Activated CD4-positive, alpha-beta T cell treated with anti-CD3 and anti-CD28 coated beads, Interleukin-2, Interleukin-6, amounts not matched to agents 100 ng/mL and 50 ng/mL, durations not matched to agents 16 hours and 8 hours (primary cell): Measurements from ENCODE around the gene WDR88.
"Not testable (repeated sequence)": the region's sequence is repeated elsewhere in the genome, so short reads cannot be mapped to it uniquely, and the experiment has no call there.

ENCODE experiments used
- DNase-seq: peaks from one replicate; pipeline ENCODE4 v3.0.0-alpha.2; 2020

WDR88 gene, protein sequence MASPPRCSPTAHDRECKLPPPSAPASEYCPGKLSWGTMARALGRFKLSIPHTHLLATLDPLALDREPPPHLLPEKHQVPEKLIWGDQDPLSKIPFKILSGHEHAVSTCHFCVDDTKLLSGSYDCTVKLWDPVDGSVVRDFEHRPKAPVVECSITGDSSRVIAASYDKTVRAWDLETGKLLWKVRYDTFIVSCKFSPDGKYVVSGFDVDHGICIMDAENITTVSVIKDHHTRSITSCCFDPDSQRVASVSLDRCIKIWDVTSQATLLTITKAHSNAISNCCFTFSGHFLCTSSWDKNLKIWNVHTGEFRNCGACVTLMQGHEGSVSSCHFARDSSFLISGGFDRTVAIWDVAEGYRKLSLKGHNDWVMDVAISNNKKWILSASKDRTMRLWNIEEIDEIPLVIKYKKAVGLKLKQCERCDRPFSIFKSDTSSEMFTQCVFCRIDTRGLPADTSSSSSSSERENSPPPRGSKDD

GRCh38 chr19:33132021-33132420 is at the start of gene WDR88:
TSS of gene WDR88 (plus strand) at chr19:33132114. CDS start at chr19:33132170, 56 bp downstream.
- no peak for DNase-seq

DNA sequence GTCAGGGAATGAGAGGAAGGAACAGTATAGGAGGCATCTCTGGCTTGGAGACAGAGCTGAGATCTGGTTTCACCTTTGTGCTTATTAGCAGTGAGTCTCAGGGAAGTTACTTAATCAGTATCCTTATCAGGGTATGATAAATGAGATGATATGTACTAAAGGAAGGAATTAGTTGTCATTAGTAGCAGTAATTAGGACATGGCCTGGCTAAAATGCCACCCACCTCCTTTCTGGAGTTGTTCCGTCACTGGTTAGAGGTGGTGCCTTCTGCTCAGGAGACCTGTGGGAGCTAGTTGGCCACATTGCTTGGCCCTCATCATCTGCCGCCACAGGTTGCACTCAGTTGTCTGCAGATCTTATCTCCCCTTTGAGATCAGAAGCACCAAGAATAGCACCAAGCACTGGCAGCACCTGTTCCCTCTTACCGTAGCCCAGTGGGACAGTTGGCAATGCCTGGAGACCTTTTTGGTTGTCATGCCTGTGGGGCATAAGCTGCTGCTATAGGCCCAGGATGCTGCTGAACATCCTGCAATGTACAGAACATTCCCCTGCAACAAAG is 46.3 kb upstream of the WDR88 start:
- DNase-seq: no peak

DNA sequence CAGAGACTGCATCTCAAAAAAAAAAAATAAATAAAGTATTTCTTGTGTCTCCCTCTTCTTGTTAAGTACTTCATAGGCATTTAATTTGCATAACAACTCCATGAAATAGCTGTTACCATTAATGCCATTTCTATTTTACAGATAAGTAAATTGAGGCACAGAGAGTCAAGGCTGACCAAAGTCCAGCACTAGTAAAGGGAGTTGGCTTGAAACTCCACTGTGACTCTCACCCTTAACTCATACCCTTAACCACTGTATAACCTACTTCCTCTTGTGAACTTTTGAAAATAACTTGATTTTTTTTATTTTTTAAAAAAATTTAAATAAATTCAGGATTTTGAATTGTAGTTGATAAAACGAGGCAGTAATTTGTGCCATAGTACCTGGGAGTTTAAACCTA is 45.0 kb upstream of the WDR88 start:
- DNase-seq: no peak

GRCh38 chr19:33089010-33089409 is 42.9 kb upstream of the WDR88 start:
- DNase-seq: no peak

DNA sequence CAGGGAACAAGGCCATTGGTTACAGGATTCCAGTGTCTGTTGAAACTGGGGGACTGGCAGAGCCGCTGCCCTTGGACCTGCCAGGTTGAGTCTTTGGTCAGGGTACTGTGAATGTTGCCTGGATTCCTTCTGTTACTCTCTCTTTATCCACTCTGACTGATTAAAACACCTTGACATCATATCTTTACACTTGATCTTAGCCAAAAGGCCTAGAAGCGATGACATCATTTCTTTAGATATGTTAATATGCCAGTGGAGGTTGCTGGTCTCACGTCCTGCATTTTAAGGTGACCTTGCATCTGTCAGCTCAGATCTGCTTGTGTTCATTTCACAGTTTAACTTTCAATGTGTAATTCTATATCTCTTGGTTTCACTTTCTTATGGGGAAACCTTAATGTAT is 41.7 kb upstream of the WDR88 start:
- no peak for DNase-seq

GRCh38 chr19:33093420-33094210 is 38.3 kb upstream of the WDR88 start:
- no peak for DNase-seq

DNA sequence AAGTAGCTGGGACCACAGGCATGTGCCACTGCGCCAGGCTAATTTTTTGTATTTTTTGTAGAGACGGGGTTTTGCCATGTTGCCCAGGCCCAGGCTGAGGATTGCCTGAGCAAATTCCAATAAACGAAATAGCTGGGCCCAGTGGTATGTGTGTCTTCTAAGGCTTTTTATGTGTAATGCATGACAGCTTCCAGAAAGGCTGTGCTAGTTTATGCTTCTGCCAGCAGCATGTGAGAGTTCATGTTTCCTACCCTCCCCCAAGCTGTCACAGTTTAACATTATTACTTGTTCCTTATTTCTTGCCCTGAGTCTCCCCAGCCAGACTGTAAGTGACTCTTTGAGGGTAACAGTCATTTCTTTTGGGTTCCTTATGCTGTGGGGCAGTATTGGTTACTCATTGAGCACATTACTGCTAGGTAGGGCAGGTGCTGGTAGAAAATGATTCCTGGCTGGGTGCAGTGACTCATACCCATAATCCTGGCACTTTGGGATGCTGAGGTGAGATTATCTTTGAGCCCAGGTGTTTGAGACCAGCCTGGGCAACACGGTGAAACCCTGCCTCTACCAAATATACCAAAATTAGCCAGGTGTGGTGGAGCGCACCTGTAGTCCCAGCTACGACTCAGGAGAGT is 37.4 kb upstream of the WDR88 start:
- no peak for DNase-seq

GRCh38 chr19:33096005-33096404 is 35.9 kb upstream of the WDR88 start:
- no peak for DNase-seq

- DNase-seq: no peak
Measured at GRCh38 chr19:33098055-33098534, 33.8 kb upstream of the WDR88 start.

- no peak for DNase-seq
Measured at GRCh38 chr19:33100894-33101644, 30.8 kb upstream of the WDR88 start.

- no peak for DNase-seq
Measured at GRCh38 chr19:33102893-33103292, 29.0 kb upstream of the WDR88 start.

DNA sequence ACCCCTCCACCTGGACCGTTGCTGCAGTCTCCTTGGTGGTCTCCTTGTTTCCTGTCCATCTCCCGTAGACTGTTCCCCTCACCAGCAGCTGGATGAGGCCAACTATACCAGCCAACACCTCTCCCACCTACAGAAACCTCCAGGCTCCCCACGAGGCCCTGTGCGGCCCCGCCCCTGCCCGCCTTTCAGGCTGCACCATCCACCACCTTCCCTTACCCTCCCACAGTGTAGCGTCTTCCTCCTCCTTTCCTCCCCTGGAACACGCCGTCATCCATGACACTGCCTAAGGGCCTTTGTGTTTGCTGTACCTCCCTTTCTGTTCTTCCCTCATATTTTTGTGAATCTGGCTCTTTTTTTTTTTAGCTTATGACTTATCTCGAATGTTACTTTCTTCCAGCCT is 23.8 kb upstream of the WDR88 start:
- no peak for DNase-seq

DNA sequence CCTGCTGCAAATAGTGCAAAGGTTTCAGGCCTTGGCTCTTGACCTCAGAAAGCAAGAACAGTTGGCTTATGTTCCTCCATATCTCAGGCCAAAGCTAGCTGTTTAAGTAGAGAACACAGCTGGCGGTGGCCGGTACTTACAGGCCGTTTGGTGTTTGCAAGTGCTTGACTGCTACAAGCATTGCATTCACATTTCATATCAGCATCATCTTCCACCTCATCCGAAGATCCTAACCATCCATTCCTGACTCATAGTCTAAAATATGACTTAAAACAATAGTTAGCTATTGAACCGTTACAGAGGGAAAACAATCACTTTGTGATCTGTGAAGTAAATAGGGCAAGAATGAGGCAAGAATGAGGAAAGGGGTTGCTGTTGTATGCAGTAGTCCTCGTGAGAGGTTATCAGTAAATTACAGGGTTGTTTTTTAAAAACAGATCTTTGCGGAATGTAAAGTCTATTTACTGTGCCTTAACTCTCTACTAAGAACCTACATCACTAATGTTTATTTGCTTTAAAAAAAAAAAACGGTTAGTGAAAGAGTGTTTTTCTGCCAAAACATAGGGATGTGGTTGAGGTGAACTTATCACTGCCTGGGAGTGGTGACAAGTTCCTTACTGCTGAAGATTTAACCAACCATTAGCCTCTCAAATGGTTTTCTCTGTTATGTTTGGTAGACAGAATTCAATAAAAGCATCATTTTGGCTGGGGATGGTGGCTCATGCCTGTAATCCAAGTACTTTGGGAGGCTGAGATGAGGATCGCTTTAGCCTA is 21.6 kb upstream of the WDR88 start:
- no peak for DNase-seq

DNA sequence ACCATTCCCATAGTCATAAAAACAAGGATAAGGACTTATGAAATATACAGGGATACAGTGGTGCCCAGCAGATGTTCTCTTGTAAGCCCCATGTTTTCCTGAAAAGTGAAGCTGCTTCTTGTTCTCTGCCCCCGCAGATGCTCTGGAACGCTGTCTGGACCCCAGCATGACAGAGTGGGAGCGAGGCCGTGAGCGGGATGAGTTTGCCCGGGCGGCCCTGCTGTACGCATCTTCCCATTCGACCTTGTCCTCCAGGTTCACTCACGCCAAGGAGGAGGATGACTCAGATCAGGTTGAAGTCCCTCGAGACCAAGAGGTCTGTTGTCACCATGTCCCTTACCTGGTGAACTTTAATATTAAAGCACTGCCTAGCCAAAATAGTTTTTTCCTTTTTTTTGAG is 20.3 kb upstream of the WDR88 start:
- no peak for DNase-seq

- no peak for DNase-seq
Measured at GRCh38 chr19:33114312-33114711, 17.6 kb upstream of the WDR88 start.

DNA sequence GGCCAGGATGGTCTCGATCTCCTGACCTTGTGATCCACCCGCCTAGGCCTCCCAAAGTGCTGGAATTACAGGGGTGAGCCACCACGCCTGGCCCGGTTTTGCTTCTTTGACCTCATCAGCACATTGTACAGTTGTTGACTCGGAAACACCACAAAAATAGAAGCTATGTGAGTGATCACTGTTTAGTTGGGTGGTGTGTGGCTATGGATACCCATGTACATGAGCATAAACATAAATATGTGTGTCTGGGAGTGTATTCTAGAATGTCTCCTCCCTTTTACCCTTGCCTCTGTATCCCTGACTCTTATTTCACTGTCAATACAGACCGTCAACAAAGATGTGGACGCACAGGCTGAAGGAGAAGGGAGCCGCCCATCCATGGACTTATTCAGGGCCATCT is 14.4 kb upstream of the WDR88 start:
- DNase-seq: no peak

DNA sequence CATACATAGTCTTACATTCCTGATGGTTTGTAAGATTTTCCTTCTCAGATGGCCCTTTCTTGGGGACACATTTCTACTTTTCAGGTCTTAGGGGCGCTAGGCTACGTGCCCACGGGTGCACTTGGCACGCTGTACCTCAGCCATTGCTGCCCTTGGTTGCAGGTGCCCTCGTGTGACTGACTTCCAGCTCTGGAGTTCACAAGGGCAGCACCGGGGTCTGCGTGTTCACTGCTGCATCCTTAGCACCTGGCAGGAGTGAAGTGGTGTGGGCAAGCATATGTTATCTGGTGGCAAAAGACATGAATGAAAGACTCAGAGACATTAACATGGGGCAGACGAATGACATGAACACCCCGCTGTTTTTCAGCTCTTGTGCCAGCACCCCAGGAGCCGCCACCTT is 13.3 kb upstream of the WDR88 start:
- no peak for DNase-seq

DNA sequence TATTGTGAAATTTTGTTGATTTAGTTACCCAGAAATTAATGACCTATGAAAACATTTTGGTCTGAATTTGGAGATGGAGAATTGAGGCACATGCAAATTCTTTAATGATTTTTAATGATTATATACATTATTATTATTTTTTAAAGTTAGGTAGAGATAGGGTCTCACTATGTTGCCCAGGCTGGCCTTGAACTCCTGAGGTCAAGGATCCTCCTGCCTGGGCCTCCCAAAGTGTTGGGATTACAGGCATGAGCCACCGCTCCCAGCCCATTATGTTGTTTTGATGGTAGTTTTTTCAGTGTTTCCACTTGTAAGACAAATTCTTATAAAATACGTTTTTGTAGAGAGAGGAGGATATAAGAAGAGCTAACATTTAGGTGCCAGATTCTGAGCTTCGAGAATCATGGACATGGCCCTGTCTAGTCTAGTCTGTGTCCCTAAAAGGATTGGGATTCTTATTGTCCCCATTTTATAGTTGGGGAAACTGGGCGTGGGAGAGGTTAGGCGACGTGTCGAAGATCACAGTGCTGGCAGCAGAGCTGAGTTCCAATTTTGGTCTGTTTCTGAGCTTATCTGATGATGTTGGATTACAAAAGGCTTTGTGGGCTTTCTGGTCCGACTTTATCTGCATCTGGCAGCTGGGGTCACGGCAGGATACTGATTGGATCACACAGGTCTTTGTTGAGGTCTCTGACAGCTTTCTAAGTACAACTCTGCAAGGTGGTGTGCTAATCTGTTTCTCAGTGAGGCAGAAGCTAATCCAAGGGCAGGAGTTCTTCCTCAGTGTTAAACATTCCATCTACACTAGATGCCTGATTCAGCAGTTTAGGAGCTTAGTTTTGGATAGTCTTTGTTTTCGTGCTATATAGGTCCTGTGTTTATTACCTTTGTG is 7.5 kb upstream of the WDR88 start:
- DNase-seq: no peak

DNA sequence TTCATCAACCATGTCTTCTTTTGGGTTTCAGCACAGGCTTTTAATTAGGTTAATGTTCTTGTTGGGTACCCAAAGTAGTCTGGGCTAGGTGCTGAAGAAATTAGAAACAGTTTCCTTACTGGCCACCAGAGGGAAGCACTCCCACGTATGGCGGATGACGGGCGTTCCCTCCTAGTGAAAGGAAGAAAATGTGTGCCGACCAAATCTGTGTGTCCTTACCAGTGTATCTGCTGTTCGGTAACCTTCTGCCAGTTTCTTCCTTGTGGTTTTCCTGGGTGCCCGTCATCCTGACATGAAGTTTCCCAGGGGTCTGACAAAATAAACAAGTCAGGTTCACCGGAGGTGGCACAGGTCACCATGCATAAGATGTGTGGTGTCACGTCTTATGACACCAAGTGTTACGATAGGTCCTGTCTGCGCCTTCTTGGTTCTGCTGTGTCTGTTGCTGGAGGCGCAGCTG is 6.0 kb upstream of the WDR88 start:
- peak; percentile 63 for DNase-seq

- not testable (repeated sequence) for DNase-seq
Measured at GRCh38 chr19:33126712-33127111, 5.2 kb upstream of the WDR88 start.
